GM23338 (cell line): ENCODE measurements around the gene RRBP1. TPM values are rescaled to one million over a fixed set of nuclear protein-coding genes. Genes with fewer than 3 reads are reported as not detected.

Source experiments
- ATAC-seq: fragments of 200-7000 bp; cut with Tn5 transposase; 3 replicates; pipeline ENCODE4 v1.9.1; 2020
- DNase-seq: peaks from one replicate; pipeline ENCODE4 v3.0.0-alpha.2; 2015; ENCODE audit warnings: low spot score
- H2AFZ ChIP-seq: fragments of 200-600 bp; sonication (generic); 2 replicates; pipeline ENCODE4 v1.8.0; 2016; ENCODE audit warnings: antibody characterized with exemption, mild to moderate bottlenecking, moderate library complexity
- H3F3A ChIP-seq: fragments of 200-600 bp; sonication (generic); replicated peaks from 2 replicates; pipeline ENCODE4 v1.8.0; 2017; ENCODE audit warnings: antibody characterized with exemption, mixed run types, low read depth
- H3K27ac ChIP-seq: fragments of 200-600 bp; sonication (generic); 2 replicates; pipeline ENCODE4 v1.6.1; 2016; ENCODE audit warnings: low read depth
- H3K27me3 ChIP-seq: fragments of 200-600 bp; sonication (generic); 2 replicates; pipeline ENCODE4 v1.8.0; 2016; ENCODE audit warnings: mild to moderate bottlenecking, mixed run types, moderate library complexity; ENCODE audit not compliant: insufficient read depth
- H3K36me3 ChIP-seq: fragments of 200-600 bp; sonication (generic); 2 replicates; pipeline ENCODE4 v1.8.0; 2016; ENCODE audit warnings: mild to moderate bottlenecking; ENCODE audit not compliant: insufficient read depth
- H3K4me1 ChIP-seq: fragments of 200-600 bp; sonication (generic); 2 replicates; pipeline ENCODE4 v1.8.0; 2016; ENCODE audit warnings: mild to moderate bottlenecking, moderate library complexity; ENCODE audit not compliant: insufficient read depth
- H3K4me2 ChIP-seq: fragments of 200-600 bp; sonication (generic); 2 replicates; pipeline ENCODE4 v1.7.1; 2017; ENCODE audit warnings: mixed run types
- H3K4me3 ChIP-seq: fragments of 200-600 bp; sonication (generic); 2 replicates; pipeline ENCODE4 v1.6.1; 2016; ENCODE audit warnings: mixed run types
- H3K79me2 ChIP-seq: fragments of 200-600 bp; sonication (generic); replicated peaks from 2 replicates; pipeline ENCODE4 v1.8.0; 2017; ENCODE audit warnings: mild to moderate bottlenecking; ENCODE audit not compliant: insufficient read depth
- H3K9me2 ChIP-seq: fragments of 200-600 bp; sonication (generic); 2 replicates; pipeline ENCODE4 v1.8.0; 2017; ENCODE audit not compliant: insufficient read depth
- H4K20me1 ChIP-seq: fragments of 200-600 bp; sonication (generic); replicated peaks from 2 replicates; pipeline ENCODE4 v1.8.0; 2017; ENCODE audit warnings: mild to moderate bottlenecking; ENCODE audit not compliant: insufficient read depth
- H3K27ac Mint-ChIP-seq: 2 replicates; pipeline ENCODE4 v1.8.0; 2020; ENCODE audit warnings: inconsistent platforms, mild to moderate bottlenecking, moderate library complexity, mixed read lengths
- H3K27me3 Mint-ChIP-seq: 3 replicates; pipeline ENCODE4 v1.8.0; 2022; ENCODE audit warnings: low read depth, mild to moderate bottlenecking, moderate library complexity, mixed read lengths, inconsistent platforms; ENCODE audit not compliant: insufficient read depth, poor library complexity
- H3K36me3 Mint-ChIP-seq: 3 replicates; pipeline ENCODE4 v1.8.0; 2021; ENCODE audit warnings: low read depth, mild to moderate bottlenecking, inconsistent platforms, moderate library complexity, mixed read lengths
- H3K4me1 Mint-ChIP-seq: 3 replicates; pipeline ENCODE4 v1.8.0; 2020; ENCODE audit warnings: mild to moderate bottlenecking, inconsistent platforms, mixed read lengths
- H3K4me3 Mint-ChIP-seq: 3 replicates; pipeline ENCODE4 v1.8.0; 2021; ENCODE audit warnings: moderate library complexity, mild to moderate bottlenecking, inconsistent platforms, mixed read lengths
- H3K9me3 Mint-ChIP-seq: 3 replicates; pipeline ENCODE4 v1.8.0; 2020; ENCODE audit warnings: moderate library complexity, mild to moderate bottlenecking, inconsistent platforms, mixed read lengths
- CREB1 ChIP-seq: fragments of 250-450 bp; sonication (Bioruptor Pico); IDR thresholded peaks from 2 replicates; pipeline ENCODE4 v1.5.0; 2020; ENCODE audit warnings: low read depth, mild to moderate bottlenecking, moderate library complexity
- ETS1 ChIP-seq: IDR thresholded peaks from 2 replicates; pipeline ENCODE4 v1.6.1; 2016; ENCODE audit warnings: antibody characterized with exemption
- EZH2 ChIP-seq: fragments of 200-600 bp; sonication (generic); IDR thresholded peaks from one replicate; pipeline ENCODE4 v1.8.0; 2017; ENCODE audit warnings: antibody characterized with exemption, mild to moderate bottlenecking, low read depth; ENCODE audit not compliant: unreplicated experiment
- EZH2phosphoT487 ChIP-seq: fragments of 200-600 bp; sonication (generic); IDR thresholded peaks from one replicate; pipeline ENCODE4 v1.8.1; 2018; ENCODE audit warnings: antibody characterized with exemption; ENCODE audit not compliant: unreplicated experiment
- JUNB ChIP-seq: IDR thresholded peaks from one replicate; pipeline ENCODE4 v1.6.1; 2016; ENCODE audit warnings: antibody characterized with exemption; ENCODE audit not compliant: unreplicated experiment
- REST ChIP-seq: IDR thresholded peaks from one replicate; pipeline ENCODE4 v1.6.1; 2018; ENCODE audit warnings: antibody characterized with exemption; ENCODE audit not compliant: unreplicated experiment
- STAT1 ChIP-seq: IDR thresholded peaks from one replicate; pipeline ENCODE4 v1.6.1; 2016; ENCODE audit warnings: antibody characterized with exemption; ENCODE audit not compliant: unreplicated experiment
- ZNF114 ChIP-seq: fragments of 250-450 bp; sonication (Bioruptor Pico); IDR thresholded peaks from 2 replicates; pipeline ENCODE4 v1.5.0; 2020; ENCODE audit warnings: mild to moderate bottlenecking, moderate library complexity
- ZNF331 ChIP-seq: fragments of 250-450 bp; sonication (Bioruptor Pico); IDR thresholded peaks from 2 replicates; pipeline ENCODE4 v1.5.0; 2020; ENCODE audit warnings: low read depth, mild to moderate bottlenecking, moderate library complexity
- polyA plus RNA-seq: library from polyadenylated mRNA; unstranded; fragments of >200 nt; fragmentation: Nextera tagmentation; extraction: Ambion mirVana; gene quantifications from 2 replicates; pipeline ENCODE4 v1.2.1, GENCODE V29; 2016
- total RNA-seq: library from RNA; depleted of rRNA; stranded (reverse); fragments of >200 nt; shearing (Covaris generic); gene quantifications from 2 replicates; pipeline ENCODE4 v1.2.3, GENCODE V29; 2014
- TF ChIP-seq, protein P1 (sequence below), 2 experiments: fragments of 200-600 bp in 1 of 2; sonication (generic) in 1 of 2; conservative IDR thresholded peaks; 2 replicates each; pipeline versions ENCODE4 v1.5.1 to v1.6.1; 2016 to 2017; ENCODE audit warnings: antibody characterized with exemption in 2 of 2, low read depth in 2 of 2, mild to moderate bottlenecking in 2 of 2, moderate library complexity in 1 of 2
- TF ChIP-seq, protein P2 (sequence below): fragments of 250-450 bp; sonication (Bioruptor Pico); IDR thresholded peaks from 2 replicates; pipeline ENCODE4 v1.5.0; 2020; ENCODE audit warnings: mild to moderate bottlenecking, moderate library complexity

The RRBP1 gene
- total and polyA plus RNA-seq, 2 experiments from 2014 or later, result 105 to 113 TPM

GRCh38 chr20:17631576-17632319, 50.3 kb downstream of the RRBP1 start:
- H3K79me2 ChIP-seq, result no peaks in the 10 kb centered on the region
- no peak overlapping the region for H3K4me2 ChIP-seq
- H3K27me3 ChIP-seq, result no peaks in the 10 kb centered on the region
- H3K27ac ChIP-seq, result no peak overlapping the region
- H3K27ac Mint-ChIP-seq, result no peak overlapping the region
- H3K36me3 Mint-ChIP-seq, result peaks cover 67% of the 10 kb centered on the region
- H3K9me3 Mint-ChIP-seq, result no peaks in the 10 kb centered on the region; the same call in 2 of the 3 replicates
- peaks cover 14% of the 10 kb centered on the region for H3K27me3 Mint-ChIP-seq
- DNase-seq, result no peak
- no peak overlapping the region for H3K4me3 Mint-ChIP-seq
- H3K4me3 ChIP-seq, result no peak overlapping the region
- TF ChIP-seq ETS1 (no peak), REST (no peak), ZNF331 (no peak), ZNF114 (CRISPR knock-in tag) (no peak), EZH2phosphoT487 (no peak), JUNB (no peak), CREB1 (CRISPR knock-in tag) (no peak), EZH2 (no peak), STAT1 (no peak)
- TF ChIP-seq, protein P1, sequence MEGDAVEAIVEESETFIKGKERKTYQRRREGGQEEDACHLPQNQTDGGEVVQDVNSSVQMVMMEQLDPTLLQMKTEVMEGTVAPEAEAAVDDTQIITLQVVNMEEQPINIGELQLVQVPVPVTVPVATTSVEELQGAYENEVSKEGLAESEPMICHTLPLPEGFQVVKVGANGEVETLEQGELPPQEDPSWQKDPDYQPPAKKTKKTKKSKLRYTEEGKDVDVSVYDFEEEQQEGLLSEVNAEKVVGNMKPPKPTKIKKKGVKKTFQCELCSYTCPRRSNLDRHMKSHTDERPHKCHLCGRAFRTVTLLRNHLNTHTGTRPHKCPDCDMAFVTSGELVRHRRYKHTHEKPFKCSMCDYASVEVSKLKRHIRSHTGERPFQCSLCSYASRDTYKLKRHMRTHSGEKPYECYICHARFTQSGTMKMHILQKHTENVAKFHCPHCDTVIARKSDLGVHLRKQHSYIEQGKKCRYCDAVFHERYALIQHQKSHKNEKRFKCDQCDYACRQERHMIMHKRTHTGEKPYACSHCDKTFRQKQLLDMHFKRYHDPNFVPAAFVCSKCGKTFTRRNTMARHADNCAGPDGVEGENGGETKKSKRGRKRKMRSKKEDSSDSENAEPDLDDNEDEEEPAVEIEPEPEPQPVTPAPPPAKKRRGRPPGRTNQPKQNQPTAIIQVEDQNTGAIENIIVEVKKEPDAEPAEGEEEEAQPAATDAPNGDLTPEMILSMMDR (conservative IDR thresholded peaks at IDR 0.05; ENCODE audit: low read depth in 2 of 2), result no peak
- TF ChIP-seq, protein P2, sequence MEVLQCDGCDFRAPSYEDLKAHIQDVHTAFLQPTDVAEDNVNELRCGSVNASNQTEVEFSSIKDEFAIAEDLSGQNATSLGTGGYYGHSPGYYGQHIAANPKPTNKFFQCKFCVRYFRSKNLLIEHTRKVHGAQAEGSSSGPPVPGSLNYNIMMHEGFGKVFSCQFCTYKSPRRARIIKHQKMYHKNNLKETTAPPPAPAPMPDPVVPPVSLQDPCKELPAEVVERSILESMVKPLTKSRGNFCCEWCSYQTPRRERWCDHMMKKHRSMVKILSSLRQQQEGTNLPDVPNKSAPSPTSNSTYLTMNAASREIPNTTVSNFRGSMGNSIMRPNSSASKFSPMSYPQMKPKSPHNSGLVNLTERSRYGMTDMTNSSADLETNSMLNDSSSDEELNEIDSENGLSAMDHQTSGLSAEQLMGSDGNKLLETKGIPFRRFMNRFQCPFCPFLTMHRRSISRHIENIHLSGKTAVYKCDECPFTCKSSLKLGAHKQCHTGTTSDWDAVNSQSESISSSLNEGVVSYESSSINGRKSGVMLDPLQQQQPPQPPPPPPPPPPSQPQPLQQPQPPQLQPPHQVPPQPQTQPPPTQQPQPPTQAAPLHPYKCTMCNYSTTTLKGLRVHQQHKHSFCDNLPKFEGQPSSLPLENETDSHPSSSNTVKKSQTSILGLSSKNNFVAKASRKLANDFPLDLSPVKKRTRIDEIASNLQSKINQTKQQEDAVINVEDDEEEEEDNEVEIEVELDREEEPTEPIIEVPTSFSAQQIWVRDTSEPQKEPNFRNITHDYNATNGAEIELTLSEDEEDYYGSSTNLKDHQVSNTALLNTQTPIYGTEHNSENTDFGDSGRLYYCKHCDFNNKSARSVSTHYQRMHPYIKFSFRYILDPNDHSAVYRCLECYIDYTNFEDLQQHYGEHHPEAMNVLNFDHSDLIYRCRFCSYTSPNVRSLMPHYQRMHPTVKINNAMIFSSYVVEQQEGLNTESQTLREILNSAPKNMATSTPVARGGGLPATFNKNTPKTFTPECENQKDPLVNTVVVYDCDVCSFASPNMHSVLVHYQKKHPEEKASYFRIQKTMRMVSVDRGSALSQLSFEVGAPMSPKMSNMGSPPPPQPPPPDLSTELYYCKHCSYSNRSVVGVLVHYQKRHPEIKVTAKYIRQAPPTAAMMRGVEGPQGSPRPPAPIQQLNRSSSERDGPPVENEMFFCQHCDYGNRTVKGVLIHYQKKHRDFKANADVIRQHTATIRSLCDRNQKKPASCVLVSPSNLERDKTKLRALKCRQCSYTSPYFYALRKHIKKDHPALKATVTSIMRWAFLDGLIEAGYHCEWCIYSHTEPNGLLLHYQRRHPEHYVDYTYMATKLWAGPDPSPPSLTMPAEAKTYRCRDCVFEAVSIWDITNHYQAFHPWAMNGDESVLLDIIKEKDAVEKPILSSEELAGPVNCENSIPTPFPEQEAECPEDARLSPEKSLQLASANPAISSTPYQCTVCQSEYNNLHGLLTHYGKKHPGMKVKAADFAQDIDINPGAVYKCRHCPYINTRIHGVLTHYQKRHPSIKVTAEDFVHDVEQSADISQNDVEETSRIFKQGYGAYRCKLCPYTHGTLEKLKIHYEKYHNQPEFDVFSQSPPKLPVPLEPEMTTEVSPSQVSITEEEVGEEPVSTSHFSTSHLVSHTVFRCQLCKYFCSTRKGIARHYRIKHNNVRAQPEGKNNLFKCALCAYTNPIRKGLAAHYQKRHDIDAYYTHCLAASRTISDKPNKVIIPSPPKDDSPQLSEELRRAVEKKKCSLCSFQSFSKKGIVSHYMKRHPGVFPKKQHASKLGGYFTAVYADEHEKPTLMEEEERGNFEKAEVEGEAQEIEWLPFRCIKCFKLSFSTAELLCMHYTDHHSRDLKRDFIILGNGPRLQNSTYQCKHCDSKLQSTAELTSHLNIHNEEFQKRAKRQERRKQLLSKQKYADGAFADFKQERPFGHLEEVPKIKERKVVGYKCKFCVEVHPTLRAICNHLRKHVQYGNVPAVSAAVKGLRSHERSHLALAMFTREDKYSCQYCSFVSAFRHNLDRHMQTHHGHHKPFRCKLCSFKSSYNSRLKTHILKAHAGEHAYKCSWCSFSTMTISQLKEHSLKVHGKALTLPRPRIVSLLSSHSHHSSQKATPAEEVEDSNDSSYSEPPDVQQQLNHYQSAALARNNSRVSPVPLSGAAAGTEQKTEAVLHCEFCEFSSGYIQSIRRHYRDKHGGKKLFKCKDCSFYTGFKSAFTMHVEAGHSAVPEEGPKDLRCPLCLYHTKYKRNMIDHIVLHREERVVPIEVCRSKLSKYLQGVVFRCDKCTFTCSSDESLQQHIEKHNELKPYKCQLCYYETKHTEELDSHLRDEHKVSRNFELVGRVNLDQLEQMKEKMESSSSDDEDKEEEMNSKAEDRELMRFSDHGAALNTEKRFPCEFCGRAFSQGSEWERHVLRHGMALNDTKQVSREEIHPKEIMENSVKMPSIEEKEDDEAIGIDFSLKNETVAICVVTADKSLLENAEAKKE, result no peak
- no peaks in the 10 kb centered on the region for H3K9me2 ChIP-seq
- H3K4me1 ChIP-seq, result no peaks in the 10 kb centered on the region
- peaks cover 6% of the 10 kb centered on the region; the same call in 2 of the 3 replicates for H3K4me1 Mint-ChIP-seq
- no peaks in the 10 kb centered on the region for H4K20me1 ChIP-seq
- ATAC-seq, result no peak
- no peaks in the 10 kb centered on the region for H3F3A ChIP-seq
- H3K36me3 ChIP-seq, result peaks cover 8% of the 10 kb centered on the region; the same call in 1 of the 2 replicates
- H2AFZ ChIP-seq, result no peak overlapping the region
